ENCODE results near the gene SPTBN5.

GRCh38 chr15:41813426-41813825, 80.4 kb downstream of the SPTBN5 start:
- TF ChIP-seq CTCF (IDR thresholded peaks at IDR 0.05), result no peak
- TF ChIP-seq POLR2A (IDR thresholded peaks at IDR 0.05), result no peak

Data from Peyer's patch (tissue), 4 donors.